HCT116 (cell line): ENCODE measurements around the gene GPR31.

Source experiments
- POLR2A ChIP-seq: IDR thresholded peaks from 2 replicates; pipeline ENCODE4 v1.7.0; 2011; ENCODE audit warnings: borderline replicate concordance; ENCODE audit not compliant: insufficient read depth, insufficient read length; ENCODE audit errors: extremely low read depth
- TF ChIP-seq, protein P1 (sequence below), 3 experiments: fragments of 200-600 bp in 1 of 3; sonication (generic) in 1 of 3; IDR thresholded peaks in 2 of 3; conservative IDR thresholded peaks in 1 of 3; 2 replicates each; pipeline ENCODE4 v1.5.1; 2012 to 2017; ENCODE audit warnings: low read depth in 2 of 3, low read length in 2 of 3, antibody characterized with exemption in 1 of 3, borderline replicate concordance in 1 of 3, control low read depth in 1 of 3, mild to moderate bottlenecking in 1 of 3, mixed read lengths in 1 of 3, mixed run types in 1 of 3, moderate library complexity in 1 of 3; ENCODE audit not compliant: insufficient read depth in 1 of 3
- TF ChIP-seq, protein P2 (sequence below): IDR thresholded peaks from 2 replicates; pipeline ENCODE4 v1.6.1; 2012

DNA sequence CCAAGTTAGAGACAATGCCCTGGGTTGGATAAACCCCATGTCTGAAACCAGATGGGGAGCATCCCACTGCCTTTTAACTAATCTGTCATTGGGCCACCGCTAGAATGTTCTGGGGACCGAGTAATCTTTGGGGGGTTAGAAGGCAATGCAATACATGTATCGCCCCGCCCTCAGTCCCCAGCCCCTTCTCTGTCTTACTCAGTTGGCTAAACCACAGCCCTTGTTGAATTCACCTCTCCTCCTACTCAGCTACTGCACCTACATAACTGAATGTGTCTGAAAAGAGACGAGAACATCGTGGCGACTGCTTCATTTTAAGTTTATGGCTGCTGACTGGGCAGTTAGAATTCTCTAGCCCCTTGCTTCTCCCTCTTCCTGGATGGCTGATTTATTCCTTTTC, 50.0 kb downstream of the GPR31 start:
- TF ChIP-seq, protein P1, sequence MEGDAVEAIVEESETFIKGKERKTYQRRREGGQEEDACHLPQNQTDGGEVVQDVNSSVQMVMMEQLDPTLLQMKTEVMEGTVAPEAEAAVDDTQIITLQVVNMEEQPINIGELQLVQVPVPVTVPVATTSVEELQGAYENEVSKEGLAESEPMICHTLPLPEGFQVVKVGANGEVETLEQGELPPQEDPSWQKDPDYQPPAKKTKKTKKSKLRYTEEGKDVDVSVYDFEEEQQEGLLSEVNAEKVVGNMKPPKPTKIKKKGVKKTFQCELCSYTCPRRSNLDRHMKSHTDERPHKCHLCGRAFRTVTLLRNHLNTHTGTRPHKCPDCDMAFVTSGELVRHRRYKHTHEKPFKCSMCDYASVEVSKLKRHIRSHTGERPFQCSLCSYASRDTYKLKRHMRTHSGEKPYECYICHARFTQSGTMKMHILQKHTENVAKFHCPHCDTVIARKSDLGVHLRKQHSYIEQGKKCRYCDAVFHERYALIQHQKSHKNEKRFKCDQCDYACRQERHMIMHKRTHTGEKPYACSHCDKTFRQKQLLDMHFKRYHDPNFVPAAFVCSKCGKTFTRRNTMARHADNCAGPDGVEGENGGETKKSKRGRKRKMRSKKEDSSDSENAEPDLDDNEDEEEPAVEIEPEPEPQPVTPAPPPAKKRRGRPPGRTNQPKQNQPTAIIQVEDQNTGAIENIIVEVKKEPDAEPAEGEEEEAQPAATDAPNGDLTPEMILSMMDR (IDR thresholded peaks at IDR 0.05 in 2 of 3, conservative IDR thresholded peaks at IDR 0.05 in 1 of 3; ENCODE audit: borderline replicate concordance in 1 of 3, insufficient read depth in 1 of 3, low read depth in 2 of 3, low read length in 2 of 3), result no peak
- TF ChIP-seq POLR2A, result no peak
- TF ChIP-seq, protein P2, sequence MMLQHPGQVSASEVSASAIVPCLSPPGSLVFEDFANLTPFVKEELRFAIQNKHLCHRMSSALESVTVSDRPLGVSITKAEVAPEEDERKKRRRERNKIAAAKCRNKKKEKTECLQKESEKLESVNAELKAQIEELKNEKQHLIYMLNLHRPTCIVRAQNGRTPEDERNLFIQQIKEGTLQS, result no peak
